DMS 273 (cell line): ENCODE measurements around the gene UBR3.
"Not testable (repeated sequence)": the region's sequence is repeated elsewhere in the genome, so short reads cannot be mapped to it uniquely, and the experiment has no call there.

ENCODE experiments used
- DNase-seq: peaks from one replicate; lab custom pipeline; 2025; ENCODE audit not compliant: unreplicated experiment; lab: John Stamatoyannopoulos, UW

UBR3 gene

DNA sequence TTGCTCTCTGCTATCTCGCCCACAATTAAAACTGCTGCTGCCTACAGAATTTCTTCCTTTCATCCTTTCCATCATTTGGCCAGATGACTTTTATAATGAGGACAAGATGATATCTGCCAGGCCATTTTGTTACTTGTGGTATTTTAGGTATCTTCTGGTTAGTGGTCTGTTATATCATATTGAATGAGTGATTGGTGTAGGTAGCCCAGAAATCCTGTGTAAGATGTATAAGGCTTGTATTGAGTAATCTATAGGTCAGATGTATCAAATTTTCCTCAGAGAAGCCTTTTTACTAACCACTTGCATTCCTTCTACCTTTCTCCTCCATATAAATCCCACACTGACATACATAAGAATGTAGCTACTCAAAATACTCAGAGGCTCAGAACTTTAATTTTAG, 118.3 kb downstream of the UBR3 start:
- DNase-seq, result no peak

- DNase-seq, result no peak
Measured at GRCh38 chr2:169946092-169946491, 118.8 kb downstream of the UBR3 start.

GRCh38 chr2:169946546-169946945, 119.3 kb downstream of the UBR3 start:
- no peak for DNase-seq

DNA sequence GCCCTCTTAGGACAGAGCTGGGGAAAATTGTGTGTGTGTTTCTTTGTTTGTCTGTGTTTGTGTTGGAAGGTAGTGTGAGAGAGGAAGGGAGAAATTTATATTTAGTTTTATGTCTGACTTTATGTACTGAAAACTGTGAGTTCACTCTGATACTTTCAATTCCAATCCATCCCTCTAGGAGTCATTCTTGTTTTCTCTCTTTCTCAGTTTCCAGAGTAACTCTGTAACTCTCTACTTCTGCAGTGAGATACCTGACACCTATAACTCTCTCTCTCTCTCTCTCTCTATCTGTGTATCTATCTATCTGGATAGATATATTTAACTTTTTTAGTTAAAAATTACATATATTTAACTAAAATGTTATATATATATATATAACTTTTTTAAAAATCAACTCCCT, 128.7 kb downstream of the UBR3 start:
- DNase-seq, result no peak

DNA sequence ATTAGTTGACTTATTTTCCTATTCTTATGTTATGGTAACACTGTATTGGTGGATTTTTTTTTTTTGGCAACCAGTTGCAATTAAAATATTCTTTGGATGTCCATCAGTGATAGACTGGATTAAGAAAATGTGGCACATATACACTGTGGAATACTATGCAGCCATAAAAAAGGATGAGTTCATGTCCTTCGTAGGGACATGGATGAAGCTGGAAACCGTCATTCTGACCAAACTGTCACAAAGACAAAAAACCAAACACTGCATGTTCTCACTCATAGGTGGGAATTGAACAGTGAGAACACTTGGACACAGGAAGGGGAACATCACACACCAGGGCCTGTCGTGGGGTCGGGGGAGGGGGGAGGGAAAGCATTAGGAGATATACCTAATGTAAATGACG, 130.0 kb downstream of the UBR3 start:
- not testable (repeated sequence) for DNase-seq

- no peak for DNase-seq
Measured at GRCh38 chr2:169961911-169962310, 134.7 kb downstream of the UBR3 start.

DNA sequence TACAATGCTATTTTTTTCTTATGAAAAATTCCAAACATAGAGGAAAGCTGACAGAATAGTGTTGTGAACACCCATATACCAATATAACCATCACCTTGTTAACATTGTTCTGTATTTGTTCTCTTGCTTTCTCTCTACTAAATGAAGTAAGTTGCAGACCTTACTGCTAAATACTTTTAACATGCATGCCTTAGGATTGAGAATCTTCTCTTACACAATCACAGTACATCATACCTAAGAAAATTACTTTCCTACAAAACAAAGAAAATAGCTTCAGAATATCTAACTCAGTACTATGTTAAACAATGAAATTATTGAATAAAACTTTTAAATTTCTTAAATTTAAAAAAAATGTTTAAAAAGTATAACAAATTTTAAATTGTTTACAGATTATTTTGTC, 136.5 kb downstream of the UBR3 start:
- DNase-seq, result no peak

DNA sequence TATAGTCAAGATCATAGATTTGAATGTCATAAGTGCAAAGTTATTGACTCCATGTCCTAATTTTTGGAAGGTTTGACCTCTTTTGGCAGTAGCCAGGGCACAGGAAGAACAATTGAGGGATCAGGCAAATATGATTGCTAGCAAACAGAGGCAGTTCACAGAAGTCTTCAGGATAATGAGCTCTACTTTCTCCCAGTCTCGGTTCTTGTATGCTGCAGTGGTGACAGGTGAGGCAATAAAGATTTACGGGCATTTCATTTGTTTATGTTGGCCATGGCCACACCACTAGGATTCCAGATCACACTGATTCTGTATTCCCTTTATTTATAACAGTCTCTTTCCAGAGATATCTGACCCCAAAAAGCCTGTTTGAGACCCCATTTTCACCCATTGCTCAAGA, 137.5 kb downstream of the UBR3 start:
- no peak for DNase-seq

- DNase-seq, result no peak
Measured at GRCh38 chr2:169965495-169965894, 138.2 kb downstream of the UBR3 start.

GRCh38 chr2:169966454-169966853, 139.2 kb downstream of the UBR3 start:
- no peak for DNase-seq

GRCh38 chr2:169968743-169969142, 141.5 kb downstream of the UBR3 start:
- no peak for DNase-seq

DNA sequence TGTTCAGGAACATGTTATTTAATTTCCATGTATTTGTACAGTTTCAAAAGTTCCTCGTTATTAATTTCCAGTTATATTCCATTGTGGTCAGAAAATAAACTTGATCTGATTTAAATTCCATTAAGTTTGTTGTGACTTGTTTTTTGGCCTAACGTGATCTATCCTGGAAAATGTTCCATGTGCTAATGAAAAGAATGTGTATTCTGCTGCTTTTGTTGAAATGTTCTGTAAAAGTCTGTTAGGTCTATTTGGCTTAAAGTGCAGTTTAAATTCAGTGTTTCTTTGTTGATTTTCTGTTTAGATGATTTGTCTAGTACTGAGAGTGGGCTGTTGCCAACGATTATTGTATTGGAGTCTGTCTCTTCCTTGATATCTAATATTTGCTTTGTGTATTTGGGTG, 148.0 kb downstream of the UBR3 start:
- DNase-seq, result no peak

DNA sequence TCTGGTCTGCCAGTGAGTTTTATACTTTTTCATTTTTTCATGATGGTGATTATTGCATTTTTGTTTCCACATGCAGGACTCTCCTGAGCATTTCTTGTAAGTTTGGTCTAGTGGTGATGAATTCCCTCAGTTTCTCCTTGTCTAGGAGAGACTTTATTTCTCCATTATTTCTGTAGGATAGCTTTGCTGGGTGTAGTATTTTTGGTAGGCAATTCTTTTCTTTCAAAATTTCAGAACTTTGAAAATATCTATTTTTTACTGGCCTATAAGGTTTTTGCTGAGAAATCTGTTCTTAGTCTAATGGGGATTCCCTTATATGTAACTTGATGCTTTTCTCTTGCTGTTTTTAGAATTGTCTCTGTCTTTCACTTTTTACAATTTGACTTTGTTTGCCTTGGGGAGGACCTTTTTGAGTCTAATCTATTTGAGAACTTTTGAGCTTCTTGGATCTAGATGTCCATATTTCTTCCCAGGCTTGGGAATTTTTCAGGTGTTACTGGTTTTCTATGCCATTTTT, 149.1 kb downstream of the UBR3 start:
- no peak for DNase-seq

GRCh38 chr2:169977530-169977929, 150.3 kb downstream of the UBR3 start:
- no peak for DNase-seq

- DNase-seq, result no peak
Measured at GRCh38 chr2:169978402-169979017, 151.3 kb downstream of the UBR3 start.

- no peak for DNase-seq
Measured at GRCh38 chr2:169979025-169979424, 151.8 kb downstream of the UBR3 start.

- DNase-seq, result no peak
Measured at GRCh38 chr2:169980001-169980400, 152.7 kb downstream of the UBR3 start.

GRCh38 chr2:169980643-169981042, 153.4 kb downstream of the UBR3 start:
- no peak for DNase-seq

DNA sequence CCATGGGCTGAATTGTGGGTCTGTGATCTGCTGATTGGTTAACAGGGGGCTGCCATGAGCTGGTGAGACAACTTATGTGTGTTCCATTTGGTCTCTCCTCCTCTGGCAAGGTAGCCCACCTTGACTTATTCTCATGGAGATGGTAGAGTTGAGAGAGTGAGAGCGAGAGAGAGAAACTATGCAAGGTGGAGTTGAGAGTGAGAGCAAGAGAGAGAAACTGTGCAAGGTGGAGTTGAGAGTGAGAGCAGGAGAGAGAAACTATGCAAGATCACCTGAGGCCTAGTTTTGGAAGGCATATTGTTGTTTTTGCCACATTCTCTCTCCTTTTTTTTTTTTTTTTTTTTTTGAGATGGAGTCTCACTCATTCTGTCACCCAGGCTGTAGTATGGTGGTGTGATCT, 155.7 kb downstream of the UBR3 start:
- DNase-seq, result no peak

GRCh38 chr2:169983506-169983905, 156.3 kb downstream of the UBR3 start:
- no peak for DNase-seq

DNA sequence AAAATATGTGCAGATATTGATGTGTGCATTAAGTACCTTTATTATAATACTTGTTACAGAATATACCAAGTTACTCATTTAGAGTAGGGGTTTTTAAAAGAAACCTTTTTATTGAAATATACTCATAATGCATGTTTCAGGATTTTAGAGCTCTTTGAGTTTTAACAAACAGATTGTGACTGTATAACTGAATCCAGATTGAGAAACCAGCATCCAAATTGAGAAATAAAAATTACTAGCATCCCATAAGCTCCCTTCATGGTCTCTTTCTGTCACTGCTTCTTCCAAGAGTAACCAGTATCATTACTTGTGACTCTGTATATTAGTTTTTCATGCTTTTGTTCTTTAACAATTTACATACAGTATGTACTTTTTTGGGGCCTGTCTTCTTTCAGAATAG, 156.9 kb downstream of the UBR3 start:
- DNase-seq, result no peak

DNA sequence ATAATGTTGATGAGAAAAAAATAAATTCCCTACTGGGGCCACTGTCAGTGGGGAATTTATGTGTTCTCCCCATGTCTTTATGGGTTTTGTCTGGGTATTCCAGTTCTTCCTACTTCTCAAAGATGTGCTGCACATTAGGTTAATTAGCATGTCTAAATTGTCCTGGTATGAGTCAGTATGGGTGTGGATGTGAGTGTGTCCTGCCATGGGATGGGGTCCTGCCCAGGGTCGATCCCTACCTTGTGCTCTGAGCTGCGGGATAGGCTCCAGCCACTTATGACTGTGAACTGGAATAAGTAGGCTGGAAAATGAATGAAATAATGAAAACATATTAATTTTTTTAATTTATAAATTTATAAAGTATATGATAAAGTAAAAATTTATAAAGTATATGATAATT, 167.5 kb downstream of the UBR3 start:
- no peak for DNase-seq

DNA sequence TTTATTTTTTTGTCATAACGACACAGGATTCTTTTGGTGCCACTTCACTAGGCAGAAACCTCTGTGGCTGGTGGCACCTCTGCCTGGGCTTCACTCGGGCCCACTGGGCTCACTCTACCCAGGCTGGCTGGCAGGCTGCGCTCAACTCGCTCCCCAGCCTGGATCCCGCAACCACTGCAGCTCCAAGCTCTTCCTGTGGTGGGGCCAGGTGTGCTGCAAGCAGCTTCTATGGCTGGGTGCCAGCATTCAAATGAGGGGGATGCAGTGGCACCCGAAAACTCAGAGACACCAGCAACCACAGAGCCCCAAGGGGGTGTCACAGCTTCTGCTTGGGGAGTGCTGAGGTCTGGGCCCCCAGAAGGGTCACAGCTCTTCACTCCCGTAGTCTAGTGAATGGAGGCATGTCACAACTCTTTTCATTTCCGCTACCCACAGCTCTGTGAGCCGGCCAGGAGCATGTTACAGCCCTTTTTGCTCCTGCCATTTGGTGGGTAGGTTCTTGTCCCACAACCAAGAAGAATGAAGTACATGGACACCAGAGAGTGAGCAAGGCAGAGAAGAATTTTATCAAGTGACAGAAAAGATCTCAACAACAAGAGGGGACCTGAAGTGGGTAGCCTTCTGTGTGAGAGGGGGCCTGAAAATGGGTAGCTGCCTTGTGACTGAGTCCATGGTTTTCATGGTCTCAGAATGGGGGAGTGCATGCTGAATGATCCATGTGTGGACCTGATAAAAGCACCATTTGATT, 170.1 kb downstream of the UBR3 start:
- DNase-seq, result peak; percentile 10
